ENCODE results near the gene STAG1.

The STAG1 gene

DNA sequence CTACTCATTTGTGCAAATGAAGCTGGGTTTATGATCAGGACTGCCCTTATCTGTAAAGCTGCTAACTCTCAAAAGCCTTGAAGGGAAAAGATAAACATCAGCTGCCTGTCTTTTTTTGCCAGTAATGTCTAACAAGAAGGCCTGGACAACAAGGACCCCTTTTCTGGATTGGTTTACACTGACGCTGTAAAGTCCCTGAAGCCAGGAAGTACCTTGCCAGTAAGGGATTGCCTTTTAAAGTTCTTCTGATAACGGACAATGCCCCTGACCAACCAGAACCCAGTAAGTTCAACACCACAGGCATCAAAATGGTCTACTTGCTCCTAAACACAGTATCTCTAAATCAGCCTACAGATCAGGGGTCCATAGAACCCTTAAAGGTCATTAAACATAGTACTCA is 324.0 kb downstream of the STAG1 start:
- TF ChIP-seq CTCF (IDR thresholded peaks at IDR 0.05; ENCODE audit: insufficient read depth, low read length, poor library complexity, severe bottlenecking): no peak
- DNase-seq (ENCODE audit: extremely low read depth, insufficient read length): no peak
- H3K36me3 ChIP-seq (ENCODE audit: control insufficient read depth, insufficient read depth, low read length): no peaks in the 10 kb centered on the region; the same call in 1 of the 2 replicates
- no peaks in the 10 kb centered on the region for H3K27me3 ChIP-seq (replicated peaks; ENCODE audit: control insufficient read depth, insufficient read depth, low read length)
- no peak overlapping the region for H3K4me3 ChIP-seq (replicated peaks; ENCODE audit: low read depth, low read length)

DNA sequence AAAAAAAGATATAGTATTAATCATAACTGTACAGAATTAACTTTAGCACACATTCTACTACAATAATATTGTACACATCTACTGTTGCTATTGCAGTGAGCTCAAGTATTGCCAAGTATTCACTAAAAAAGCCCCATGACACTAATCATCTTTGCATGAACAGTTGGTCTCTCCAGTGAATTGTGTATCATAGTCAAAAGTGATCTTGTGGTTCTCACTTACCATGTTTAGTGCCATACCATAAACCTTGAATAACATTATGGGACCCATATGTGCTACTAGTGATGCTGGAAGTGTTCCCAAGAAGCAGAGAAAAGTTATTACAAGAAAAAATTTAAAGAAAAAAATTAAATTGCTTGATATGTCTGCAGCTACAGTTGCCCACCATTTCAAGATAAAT is 324.9 kb downstream of the STAG1 start:
- H3K4me3 ChIP-seq (replicated peaks; ENCODE audit: low read depth, low read length): no peak overlapping the region
- DNase-seq (ENCODE audit: extremely low read depth, insufficient read length): no peak
- no peak for TF ChIP-seq CTCF (IDR thresholded peaks at IDR 0.05; ENCODE audit: insufficient read depth, low read length, poor library complexity, severe bottlenecking)
- H3K36me3 ChIP-seq (ENCODE audit: control insufficient read depth, insufficient read depth, low read length): no peaks in the 10 kb centered on the region; the same call in 1 of the 2 replicates
- H3K27me3 ChIP-seq (replicated peaks; ENCODE audit: control insufficient read depth, insufficient read depth, low read length): no peaks in the 10 kb centered on the region

DNA sequence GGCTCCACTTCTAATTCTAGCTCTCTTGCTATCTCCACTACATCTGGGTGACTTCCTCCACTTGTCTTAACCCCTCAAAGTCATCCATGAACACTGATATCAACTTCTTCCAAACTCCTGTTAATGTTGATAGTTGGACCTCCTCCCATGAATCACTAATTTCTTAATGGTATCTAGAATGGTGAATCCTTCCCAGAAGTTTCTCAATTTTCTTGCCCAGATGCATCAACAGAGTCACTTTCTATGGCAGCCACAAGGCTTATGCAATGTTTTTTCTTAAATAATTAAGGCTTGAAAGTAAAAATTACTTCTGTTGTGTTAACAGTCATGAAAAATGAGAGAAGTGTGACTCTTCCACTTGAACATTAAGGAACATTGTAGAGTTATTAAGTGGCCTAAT is 337.7 kb downstream of the STAG1 start:
- DNase-seq (ENCODE audit: extremely low read depth, insufficient read length): no peak
- H3K36me3 ChIP-seq (ENCODE audit: control insufficient read depth, insufficient read depth, low read length): no peaks in the 10 kb centered on the region
- TF ChIP-seq CTCF (IDR thresholded peaks at IDR 0.05; ENCODE audit: insufficient read depth, low read length, poor library complexity, severe bottlenecking): no peak
- no peak overlapping the region for H3K4me3 ChIP-seq (replicated peaks; ENCODE audit: low read depth, low read length)
- H3K27me3 ChIP-seq (replicated peaks; ENCODE audit: control insufficient read depth, insufficient read depth, low read length): no peaks in the 10 kb centered on the region

- no peak for TF ChIP-seq CTCF (IDR thresholded peaks at IDR 0.05; ENCODE audit: insufficient read depth, low read length, poor library complexity, severe bottlenecking)
- H3K36me3 ChIP-seq (ENCODE audit: control insufficient read depth, insufficient read depth, low read length): no peaks in the 10 kb centered on the region
Measured at GRCh38 chr3:136412307-136412706, 339.9 kb downstream of the STAG1 start.

GRCh38 chr3:136409549-136409948 is 342.6 kb downstream of the STAG1 start:
- no peak for DNase-seq (ENCODE audit: extremely low read depth, insufficient read length)

More at GRCh38 chr3:136412307-136412706, 339.9 kb downstream of the STAG1 start:
- no peaks in the 10 kb centered on the region for H3K27me3 ChIP-seq (replicated peaks; ENCODE audit: control insufficient read depth, insufficient read depth, low read length)
- DNase-seq (ENCODE audit: extremely low read depth, insufficient read length): no peak
- H3K4me3 ChIP-seq (replicated peaks; ENCODE audit: low read depth, low read length): no peak overlapping the region

More at GRCh38 chr3:136409549-136409948, 342.6 kb downstream of the STAG1 start:
- Histone ChIP-seq H3K36me3 (ENCODE audit: control insufficient read depth, insufficient read depth, low read length) (no peaks in the 10 kb centered on the region), H3K4me3 (replicated peaks; ENCODE audit: low read depth, low read length) (no peak overlapping the region), H3K27me3 (replicated peaks; ENCODE audit: control insufficient read depth, insufficient read depth, low read length) (no peaks in the 10 kb centered on the region)
- TF ChIP-seq CTCF (IDR thresholded peaks at IDR 0.05; ENCODE audit: insufficient read depth, low read length, poor library complexity, severe bottlenecking): no peak

All from GM06990 (cell line).